PC-3 (cell line): ENCODE measurements around the gene MTRF1. TPM values are rescaled to one million over a fixed set of nuclear protein-coding genes. Genes with fewer than 3 reads are reported as not detected.

ENCODE experiments used
- ATAC-seq: fragments of 200-7000 bp; cut with Tn5 transposase; 2 replicates; pipeline ENCODE4 v1.9.1; 2020; ENCODE audit warnings: mild to moderate bottlenecking, moderate library complexity
- BruUV-seq: library from RNA; stranded (reverse); fragments of 400-500 nt; replicated peaks from 2 replicates; lab custom pipeline; 2021; lab: Mats Ljungman, UMichigan
- CTCF ChIA-PET: fragments of 300-600 bp; sonication (Branson Sonifier 250); formaldehyde crosslinking; loops from one replicate; lab custom pipeline; 2022; ENCODE audit warnings: antibody characterized with exemption; lab: Charles Lee
- POLR2A ChIA-PET: fragments of 300-600 bp; sonication (Branson Sonifier 250); formaldehyde crosslinking; loops from one replicate; lab custom pipeline; 2022; ENCODE audit warnings: antibody characterized with exemption; ENCODE audit not compliant: unreplicated experiment; lab: Charles Lee
- DNase-seq: peaks from one replicate; pipeline ENCODE4 v3.0.0-alpha.2; 2015
- H2AFZ ChIP-seq: fragments of 300-600 bp; sonication (generic); 2 replicates; pipeline ENCODE4 v1.6.0; 2016; ENCODE audit warnings: antibody characterized with exemption, low read length
- H3F3A ChIP-seq: fragments of 300-600 bp; sonication (generic); one replicate; pipeline ENCODE4 v1.6.0; 2017; ENCODE audit warnings: antibody characterized with exemption, low read length, control low read depth, mild to moderate bottlenecking; ENCODE audit not compliant: unreplicated experiment
- H3K27ac ChIP-seq: fragments of 300-600 bp; sonication (generic); 2 replicates; pipeline ENCODE4 v1.5.1; 2016; ENCODE audit warnings: mild to moderate bottlenecking, low read length
- H3K27me3 ChIP-seq: fragments of 300-600 bp; sonication (generic); 2 replicates; pipeline ENCODE4 v1.6.1; 2016; ENCODE audit warnings: low read length, mixed read lengths
- H3K36me3 ChIP-seq: fragments of 300-600 bp; sonication (generic); 2 replicates; pipeline ENCODE4 v1.6.1; 2016; ENCODE audit warnings: low read depth, mixed run types, low read length, mixed read lengths
- H3K4me1 ChIP-seq: fragments of 300-600 bp; sonication (generic); 2 replicates; pipeline ENCODE4 v1.5.1; 2016; ENCODE audit warnings: low read length; ENCODE audit not compliant: insufficient read depth
- H3K4me2 ChIP-seq: fragments of 300-600 bp; sonication (generic); 2 replicates; pipeline ENCODE4 v1.6.0; 2016; ENCODE audit warnings: low read length
- H3K4me3 ChIP-seq: fragments of 300-600 bp; sonication (generic); 2 replicates; pipeline ENCODE4 v1.5.1; 2016; ENCODE audit warnings: mild to moderate bottlenecking, low read length, mixed read lengths
- H3K79me2 ChIP-seq: fragments of 300-600 bp; sonication (generic); 2 replicates; pipeline ENCODE4 v1.6.1; 2017; ENCODE audit warnings: low read length, mixed read lengths
- H3K9ac ChIP-seq: fragments of 300-600 bp; sonication (generic); 2 replicates; pipeline ENCODE4 v1.6.0; 2016; ENCODE audit warnings: mild to moderate bottlenecking, low read length
- H3K9me2 ChIP-seq: fragments of 300-600 bp; sonication (generic); replicated peaks from 2 replicates; pipeline ENCODE4 v1.6.1; 2016; ENCODE audit warnings: mixed run types, low read length, mixed read lengths
- H3K9me3 ChIP-seq: fragments of 300-600 bp; sonication (generic); 2 replicates; pipeline ENCODE4 v1.6.1; 2016; ENCODE audit warnings: low read length, mixed read lengths
- H4K20me1 ChIP-seq: fragments of 300-600 bp; sonication (generic); 2 replicates; pipeline ENCODE4 v1.6.1; 2016; ENCODE audit warnings: low read length, mixed read lengths
- CTCF ChIP-seq: fragments of 300-600 bp; sonication (generic); conservative IDR thresholded peaks from 2 replicates; pipeline ENCODE4 v1.5.1; 2017; ENCODE audit warnings: antibody characterized with exemption, low read depth, mild to moderate bottlenecking, low read length
- EZH2 ChIP-seq: fragments of 300-600 bp; sonication (generic); IDR thresholded peaks from one replicate; pipeline ENCODE4 v1.6.1; 2017; ENCODE audit warnings: antibody characterized with exemption, mild to moderate bottlenecking, low read length; ENCODE audit not compliant: unreplicated experiment
- EZH2phosphoT487 ChIP-seq: fragments of 300-600 bp; sonication (generic); IDR thresholded peaks from 2 replicates; pipeline ENCODE4 v1.6.1; 2018; ENCODE audit warnings: mild to moderate bottlenecking, antibody characterized with exemption, low read length, borderline replicate concordance
- intact Hi-C: fragments of 100-400 bp; cut with micrococcal nuclease; formaldehyde crosslinking; loops from 2 replicates; pipeline ENCODE4 v1.9.0; 2023
- total RNA-seq: library from RNA; depleted of rRNA; stranded (reverse); fragments of >200 nt; gene quantifications from 2 replicates; pipeline ENCODE4 v1.2.3, GENCODE V29; 2014

MTRF1 gene
- total RNA-seq, 1 experiment from 2014 or later, result 4.7 TPM

DNA sequence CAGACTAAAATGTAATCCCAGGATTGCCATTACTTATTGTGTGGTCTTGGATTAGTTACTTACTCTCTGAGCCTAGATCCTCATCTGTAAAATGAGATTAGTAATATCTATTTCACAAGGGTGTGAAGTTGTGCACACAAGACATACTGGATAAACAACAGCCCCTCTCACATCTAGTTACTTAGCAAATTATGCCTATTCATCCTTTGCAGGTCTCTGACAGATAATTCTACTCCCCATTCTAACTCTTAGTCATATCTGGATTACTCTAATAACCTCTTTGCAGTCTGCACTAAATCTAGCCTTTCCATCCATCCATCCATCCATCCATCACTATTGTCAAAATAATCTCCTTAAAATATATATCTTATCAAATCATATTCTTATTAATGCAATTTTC, 12.4 kb downstream of the MTRF1 start:
- H3K27me3 ChIP-seq, result no peaks in the 10 kb centered on the region
- no peaks in the 10 kb centered on the region for H3K9me3 ChIP-seq
- BruUV-seq, result no TSS peak
- DNase-seq, result no peak
- ATAC-seq, result no peak
- ChIA-PET CTCF (no interaction called here), POLR2A (no interaction called here)
- H3K4me2 ChIP-seq, result no peak overlapping the region
- no peak overlapping the region for H3K4me3 ChIP-seq
- H4K20me1 ChIP-seq, result no peaks in the 10 kb centered on the region
- no peaks in the 10 kb centered on the region for H3K9me2 ChIP-seq
- no peaks in the 10 kb centered on the region for H3K79me2 ChIP-seq
- no peaks in the 10 kb centered on the region for H3K4me1 ChIP-seq
- H3K36me3 ChIP-seq, result no peaks in the 10 kb centered on the region; the same call in 1 of the 2 replicates
- TF ChIP-seq CTCF, result no peak
- TF ChIP-seq EZH2phosphoT487, result no peak
- TF ChIP-seq EZH2, result no peak
- H2AFZ ChIP-seq, result no peak overlapping the region
- H3K9ac ChIP-seq, result no peak overlapping the region
- intact Hi-C loops, result no loop called here
- H3F3A ChIP-seq, result no peaks in the 10 kb centered on the region
- H3K27ac ChIP-seq, result no peak overlapping the region

GRCh38 chr13:41246969-41247680, 16.3 kb downstream of the MTRF1 start:
- H2AFZ ChIP-seq, result no peak overlapping the region
- intact Hi-C loops, result no loop called here
- DNase-seq (no peak), ATAC-seq (no peak)
- H3K79me2 ChIP-seq, result no peaks in the 10 kb centered on the region
- H3K27me3 ChIP-seq, result no peaks in the 10 kb centered on the region
- ChIA-PET POLR2A (interaction anchor here (0.5 kb wide), 1 partner anchor 91 kb away, joined by 3 read pairs; no protein-coding TSS in a partner anchor), CTCF (no interaction called here)
- H3K27ac ChIP-seq, result no peak overlapping the region
- no peaks in the 10 kb centered on the region for H3K9me3 ChIP-seq
- no peak overlapping the region for H3K4me3 ChIP-seq
- H3K36me3 ChIP-seq, result no peaks in the 10 kb centered on the region
- H4K20me1 ChIP-seq, result no peaks in the 10 kb centered on the region
- no peaks in the 10 kb centered on the region for H3K4me1 ChIP-seq
- no peaks in the 10 kb centered on the region for H3K9me2 ChIP-seq
- BruUV-seq, result no TSS peak
- no peaks in the 10 kb centered on the region for H3F3A ChIP-seq
- H3K4me2 ChIP-seq, result no peak overlapping the region
- H3K9ac ChIP-seq, result no peak overlapping the region
- TF ChIP-seq CTCF, result no peak
- no peak for TF ChIP-seq EZH2phosphoT487
- no peak for TF ChIP-seq EZH2

DNA sequence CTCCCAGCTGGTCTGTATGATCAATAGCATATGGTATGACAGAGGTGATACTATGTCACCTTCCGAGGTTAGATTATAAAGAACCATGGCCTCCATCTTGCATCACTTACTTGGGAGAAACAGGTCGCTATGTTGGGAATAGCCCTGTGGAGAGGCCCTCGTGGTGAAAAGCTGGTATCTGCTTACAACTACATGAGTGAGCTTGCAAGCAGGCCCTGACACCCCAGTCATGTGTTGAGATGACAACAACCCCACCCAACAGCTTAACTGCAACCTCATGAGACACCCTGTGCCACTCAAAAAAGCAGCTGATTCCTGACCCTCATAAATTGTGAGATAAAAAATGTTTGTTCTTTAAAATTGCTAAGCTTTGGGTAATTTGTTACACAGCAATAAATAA, 18.8 kb downstream of the MTRF1 start:
- no peaks in the 10 kb centered on the region for H3K9me3 ChIP-seq
- BruUV-seq, result no TSS peak
- CTCF ChIA-PET, result no interaction called here
- H3K4me2 ChIP-seq, result no peak overlapping the region
- POLR2A ChIA-PET, result no interaction called here
- no peaks in the 10 kb centered on the region for H3K27me3 ChIP-seq
- no peak for ATAC-seq
- no peaks in the 10 kb centered on the region for H3K79me2 ChIP-seq
- no peak overlapping the region for H3K27ac ChIP-seq
- intact Hi-C loops, result no loop called here
- H3K9me2 ChIP-seq, result no peaks in the 10 kb centered on the region
- no peak overlapping the region for H3K9ac ChIP-seq
- TF ChIP-seq CTCF, result no peak
- no peaks in the 10 kb centered on the region for H4K20me1 ChIP-seq
- DNase-seq, result no peak
- H3K4me1 ChIP-seq, result no peaks in the 10 kb centered on the region
- H3K4me3 ChIP-seq, result no peak overlapping the region
- no peaks in the 10 kb centered on the region for H3F3A ChIP-seq
- no peaks in the 10 kb centered on the region for H3K36me3 ChIP-seq
- no peak overlapping the region for H2AFZ ChIP-seq
